Measurements from ENCODE around the gene PRMT3. TPM values are rescaled to one million over a fixed set of nuclear protein-coding genes. Genes with fewer than 3 reads are reported as not detected.

Gene PRMT3
- total and polyA plus RNA-seq, 2 experiments from 2014 or later, result 11.7 to 15.7 TPM

- peaks cover 30% of the 10 kb centered on the region for H3K36me3 ChIP-seq
- TF ChIP-seq CTCF (IDR thresholded peaks at IDR 0.05; ENCODE audit: low read depth, low read length), result no peak
- DNase-seq (ENCODE audit: low read depth in 1 of 2, low spot score in 1 of 2), result no peak
These were observed 19.8 kb downstream of the PRMT3 start for GRCh38 chr11:20407344-20407743.

GRCh38 chr11:20415432-20415831 lies 27.9 kb downstream of the PRMT3 start:
- H3K36me3 ChIP-seq, result no peaks in the 10 kb centered on the region

More at GRCh38 chr11:20407344-20407743, 19.8 kb downstream of the PRMT3 start:
- H3K4me1 ChIP-seq (ENCODE audit: low read depth), result no peaks in the 10 kb centered on the region
- H3K4me3 ChIP-seq, result no peak overlapping the region
- H3K27ac ChIP-seq, result no peak overlapping the region
- no peaks in the 10 kb centered on the region for H3K27me3 ChIP-seq
- no peaks in the 10 kb centered on the region for H3K9me3 ChIP-seq (ENCODE audit: low read depth)

DNA sequence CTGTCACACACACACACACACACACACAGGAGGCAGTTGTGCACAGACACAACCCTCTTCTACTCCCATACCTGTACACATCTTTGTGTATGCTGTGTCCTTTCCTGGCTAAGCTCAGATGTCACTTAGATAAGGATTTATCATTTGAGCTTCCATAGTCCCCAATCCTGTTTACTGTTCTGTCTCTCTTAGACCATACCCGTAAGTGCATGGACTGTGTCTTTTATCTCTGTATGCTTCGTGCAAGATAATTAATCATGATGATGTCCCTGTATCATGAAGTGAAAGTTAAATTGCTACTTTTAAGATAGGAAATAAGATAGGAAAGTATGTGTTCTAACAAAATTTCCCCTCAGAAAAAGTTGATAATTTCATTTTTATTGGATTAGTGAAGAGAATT lies 30.3 kb downstream of the PRMT3 start:
- Histone ChIP-seq H3K9me3 (ENCODE audit: low read depth) (no peaks in the 10 kb centered on the region), H3K27ac (no peak overlapping the region), H3K27me3 (no peaks in the 10 kb centered on the region), H3K4me1 (ENCODE audit: low read depth) (peaks cover 7% of the 10 kb centered on the region), H3K4me3 (no peak overlapping the region), H3K36me3 (no peaks in the 10 kb centered on the region)
- no peak for DNase-seq (ENCODE audit: low read depth in 1 of 2, low spot score in 1 of 2)
- TF ChIP-seq CTCF (IDR thresholded peaks at IDR 0.05; ENCODE audit: low read depth, low read length), result no peak

More at GRCh38 chr11:20415432-20415831, 27.9 kb downstream of the PRMT3 start:
- H3K4me1 ChIP-seq (ENCODE audit: low read depth), result peaks cover 7% of the 10 kb centered on the region
- H3K9me3 ChIP-seq (ENCODE audit: low read depth), result no peaks in the 10 kb centered on the region
- no peak overlapping the region for H3K27ac ChIP-seq
- TF ChIP-seq CTCF (IDR thresholded peaks at IDR 0.05; ENCODE audit: low read depth, low read length), result no peak
- DNase-seq (ENCODE audit: low read depth in 1 of 2, low spot score in 1 of 2), result no peak
- H3K4me3 ChIP-seq, result no peak overlapping the region
- H3K27me3 ChIP-seq, result no peaks in the 10 kb centered on the region

- H3K36me3 ChIP-seq, result peaks cover 5% of the 10 kb centered on the region
- no peak for DNase-seq (ENCODE audit: low read depth in 1 of 2, low spot score in 1 of 2)
- TF ChIP-seq CTCF (IDR thresholded peaks at IDR 0.05; ENCODE audit: low read depth, low read length), result no peak
- no peak overlapping the region for H3K27ac ChIP-seq
- no peaks in the 10 kb centered on the region for H3K9me3 ChIP-seq (ENCODE audit: low read depth)
- no peaks in the 10 kb centered on the region for H3K27me3 ChIP-seq
- no peak overlapping the region for H3K4me3 ChIP-seq
- peaks cover 4% of the 10 kb centered on the region for H3K4me1 ChIP-seq (ENCODE audit: low read depth)
These were observed 34.4 kb downstream of the PRMT3 start for GRCh38 chr11:20421946-20422345.

DNA sequence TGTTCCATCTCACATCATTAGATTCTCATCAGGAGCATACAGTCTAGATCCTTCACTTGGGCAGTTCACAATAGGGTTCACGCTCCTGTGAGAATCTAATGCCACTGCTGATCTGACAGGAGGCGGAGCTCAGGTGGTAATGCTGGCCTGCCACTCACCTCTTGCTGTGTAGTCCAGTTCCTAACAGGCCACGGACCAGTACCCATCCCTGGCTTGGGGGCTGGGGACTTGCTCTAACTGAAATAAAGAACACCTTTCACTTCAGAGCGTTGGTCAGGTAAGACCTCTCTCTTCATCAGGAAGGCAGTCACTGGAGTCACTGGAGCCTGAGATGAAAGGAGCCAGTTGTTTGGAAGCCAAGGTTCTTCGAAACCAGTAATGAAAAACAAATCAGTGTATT lies 41.7 kb downstream of the PRMT3 start:
- no peak for TF ChIP-seq CTCF (IDR thresholded peaks at IDR 0.05; ENCODE audit: low read depth, low read length)
- DNase-seq (ENCODE audit: low read depth in 1 of 2, low spot score in 1 of 2), result no peak
- peaks cover 5% of the 10 kb centered on the region for H3K36me3 ChIP-seq
- H3K27me3 ChIP-seq, result no peaks in the 10 kb centered on the region
- H3K9me3 ChIP-seq (ENCODE audit: low read depth), result no peaks in the 10 kb centered on the region
- H3K4me1 ChIP-seq (ENCODE audit: low read depth), result no peaks in the 10 kb centered on the region
- H3K27ac ChIP-seq, result no peak overlapping the region
- no peak overlapping the region for H3K4me3 ChIP-seq

DNA sequence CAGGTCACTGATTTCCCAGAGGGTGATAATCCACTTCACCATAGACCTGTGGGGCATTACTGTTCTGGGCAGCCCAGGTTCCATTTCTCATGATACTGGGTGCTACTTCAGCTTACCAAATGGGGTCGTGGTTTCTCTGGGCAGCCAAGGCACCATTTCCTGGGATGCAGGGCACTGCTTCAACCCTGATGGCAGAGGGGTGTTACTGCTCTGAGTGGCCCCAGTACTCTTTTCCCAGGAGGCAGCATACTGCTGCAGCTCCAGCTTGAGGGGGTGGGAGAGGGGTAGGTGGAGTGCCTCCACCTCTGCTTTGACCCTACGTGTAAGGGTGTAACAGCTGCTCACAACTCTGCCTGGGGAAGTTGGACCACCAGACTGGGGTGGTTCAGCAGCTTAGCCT lies 51.1 kb downstream of the PRMT3 start:
- H3K36me3 ChIP-seq, result peaks cover 5% of the 10 kb centered on the region
- no peak for DNase-seq (ENCODE audit: low read depth in 1 of 2, low spot score in 1 of 2)

More for the DNA sequence above, 51.1 kb downstream of the PRMT3 start:
- H3K27ac ChIP-seq, result no peak overlapping the region
- no peaks in the 10 kb centered on the region for H3K27me3 ChIP-seq
- no peaks in the 10 kb centered on the region for H3K9me3 ChIP-seq (ENCODE audit: low read depth)
- TF ChIP-seq CTCF (IDR thresholded peaks at IDR 0.05; ENCODE audit: low read depth, low read length), result no peak
- no peak overlapping the region for H3K4me3 ChIP-seq
- no peaks in the 10 kb centered on the region for H3K4me1 ChIP-seq (ENCODE audit: low read depth)
